Measurements from ENCODE around the gene MED12L.

MED12L gene

GRCh38 chr3:151462991-151463390 lies 377.5 kb downstream of the MED12L start:
- no peak for DNase-seq
- no peaks in the 10 kb centered on the region for H3K27me3 ChIP-seq (replicated peaks; ENCODE audit: control insufficient read depth, insufficient read depth, low read length, poor library complexity, severe bottlenecking)

GRCh38 chr3:151467069-151467468 lies 381.6 kb downstream of the MED12L start:
- no peak for DNase-seq
- H3K27me3 ChIP-seq (replicated peaks; ENCODE audit: control insufficient read depth, insufficient read depth, low read length, poor library complexity, severe bottlenecking) = no peaks in the 10 kb centered on the region
- no peaks in the 10 kb centered on the region for H3K4me1 ChIP-seq (ENCODE audit: control insufficient read depth, insufficient read depth, low read length, poor library complexity, severe bottlenecking)

More at GRCh38 chr3:151462991-151463390, 377.5 kb downstream of the MED12L start:
- H3K4me1 ChIP-seq (ENCODE audit: control insufficient read depth, insufficient read depth, low read length, poor library complexity, severe bottlenecking) = no peaks in the 10 kb centered on the region
- H3K4me3 ChIP-seq (ENCODE audit: insufficient read depth, low read depth, low read length, poor library complexity, severe bottlenecking) = no peak overlapping the region
- no peak overlapping the region for H3K27ac ChIP-seq (ENCODE audit: insufficient read depth, low read length, poor library complexity, severe bottlenecking)
- H3K9me3 ChIP-seq (ENCODE audit: control insufficient read depth, low read length) = no peaks in the 10 kb centered on the region
- no peaks in the 10 kb centered on the region for H3K36me3 ChIP-seq (ENCODE audit: control insufficient read depth, insufficient read depth, low read length)

GRCh38 chr3:151468284-151468917 lies 382.9 kb downstream of the MED12L start:
- Histone ChIP-seq H3K36me3 (ENCODE audit: control insufficient read depth, insufficient read depth, low read length) (no peaks in the 10 kb centered on the region), H3K4me1 (ENCODE audit: control insufficient read depth, insufficient read depth, low read length, poor library complexity, severe bottlenecking) (no peaks in the 10 kb centered on the region)
- DNase-seq = peak in 1 of 3 donors; percentile 11

More at GRCh38 chr3:151467069-151467468, 381.6 kb downstream of the MED12L start:
- Histone ChIP-seq H3K27ac (ENCODE audit: insufficient read depth, low read length, poor library complexity, severe bottlenecking) (no peak overlapping the region), H3K36me3 (ENCODE audit: control insufficient read depth, insufficient read depth, low read length) (no peaks in the 10 kb centered on the region), H3K4me3 (ENCODE audit: insufficient read depth, low read depth, low read length, poor library complexity, severe bottlenecking) (no peak overlapping the region), H3K9me3 (ENCODE audit: control insufficient read depth, low read length) (no peaks in the 10 kb centered on the region)

GRCh38 chr3:151476344-151477018 lies 391.0 kb downstream of the MED12L start:
- Histone ChIP-seq H3K36me3 (ENCODE audit: control insufficient read depth, insufficient read depth, low read length) (no peaks in the 10 kb centered on the region), H3K4me1 (ENCODE audit: control insufficient read depth, insufficient read depth, low read length, poor library complexity, severe bottlenecking) (no peaks in the 10 kb centered on the region)
- no peak for DNase-seq

More at GRCh38 chr3:151468284-151468917, 382.9 kb downstream of the MED12L start:
- H3K4me3 ChIP-seq (ENCODE audit: insufficient read depth, low read depth, low read length, poor library complexity, severe bottlenecking) = no peak overlapping the region
- H3K27ac ChIP-seq (ENCODE audit: insufficient read depth, low read length, poor library complexity, severe bottlenecking) = no peak overlapping the region
- H3K27me3 ChIP-seq (replicated peaks; ENCODE audit: control insufficient read depth, insufficient read depth, low read length, poor library complexity, severe bottlenecking) = no peaks in the 10 kb centered on the region
- H3K9me3 ChIP-seq (ENCODE audit: control insufficient read depth, low read length) = no peaks in the 10 kb centered on the region

GRCh38 chr3:151477591-151478334 lies 392.3 kb downstream of the MED12L start:
- no peaks in the 10 kb centered on the region for H3K4me1 ChIP-seq (ENCODE audit: control insufficient read depth, insufficient read depth, low read length, poor library complexity, severe bottlenecking)
- H3K9me3 ChIP-seq (ENCODE audit: control insufficient read depth, low read length) = no peaks in the 10 kb centered on the region
- DNase-seq = no peak
- no peak overlapping the region for H3K4me3 ChIP-seq (ENCODE audit: insufficient read depth, low read depth, low read length, poor library complexity, severe bottlenecking)
- no peaks in the 10 kb centered on the region for H3K27me3 ChIP-seq (replicated peaks; ENCODE audit: control insufficient read depth, insufficient read depth, low read length, poor library complexity, severe bottlenecking)
- H3K36me3 ChIP-seq (ENCODE audit: control insufficient read depth, insufficient read depth, low read length) = no peaks in the 10 kb centered on the region
- no peak overlapping the region for H3K27ac ChIP-seq (ENCODE audit: insufficient read depth, low read length, poor library complexity, severe bottlenecking)

More at GRCh38 chr3:151476344-151477018, 391.0 kb downstream of the MED12L start:
- Histone ChIP-seq H3K4me3 (ENCODE audit: insufficient read depth, low read depth, low read length, poor library complexity, severe bottlenecking) (no peak overlapping the region), H3K9me3 (ENCODE audit: control insufficient read depth, low read length) (no peaks in the 10 kb centered on the region), H3K27me3 (replicated peaks; ENCODE audit: control insufficient read depth, insufficient read depth, low read length, poor library complexity, severe bottlenecking) (no peaks in the 10 kb centered on the region), H3K27ac (ENCODE audit: insufficient read depth, low read length, poor library complexity, severe bottlenecking) (no peak overlapping the region)

- no peaks in the 10 kb centered on the region for H3K36me3 ChIP-seq (ENCODE audit: control insufficient read depth, insufficient read depth, low read length)
- no peak overlapping the region for H3K27ac ChIP-seq (ENCODE audit: insufficient read depth, low read length, poor library complexity, severe bottlenecking)
- no peak for DNase-seq
- H3K4me1 ChIP-seq (ENCODE audit: control insufficient read depth, insufficient read depth, low read length, poor library complexity, severe bottlenecking) = no peaks in the 10 kb centered on the region
- H3K4me3 ChIP-seq (ENCODE audit: insufficient read depth, low read depth, low read length, poor library complexity, severe bottlenecking) = no peak overlapping the region
- no peaks in the 10 kb centered on the region for H3K9me3 ChIP-seq (ENCODE audit: control insufficient read depth, low read length)
- no peaks in the 10 kb centered on the region for H3K27me3 ChIP-seq (replicated peaks; ENCODE audit: control insufficient read depth, insufficient read depth, low read length, poor library complexity, severe bottlenecking)
Measured at GRCh38 chr3:151478335-151478697, 392.9 kb downstream of the MED12L start.

- Histone ChIP-seq H3K27ac (ENCODE audit: insufficient read depth, low read length, poor library complexity, severe bottlenecking) (no peak overlapping the region), H3K27me3 (replicated peaks; ENCODE audit: control insufficient read depth, insufficient read depth, low read length, poor library complexity, severe bottlenecking) (no peaks in the 10 kb centered on the region), H3K4me3 (ENCODE audit: insufficient read depth, low read depth, low read length, poor library complexity, severe bottlenecking) (no peak overlapping the region), H3K36me3 (ENCODE audit: control insufficient read depth, insufficient read depth, low read length) (no peaks in the 10 kb centered on the region), H3K4me1 (ENCODE audit: control insufficient read depth, insufficient read depth, low read length, poor library complexity, severe bottlenecking) (no peaks in the 10 kb centered on the region), H3K9me3 (ENCODE audit: control insufficient read depth, low read length) (no peaks in the 10 kb centered on the region)
- no peak for DNase-seq
Measured at GRCh38 chr3:151479452-151479851, 394.0 kb downstream of the MED12L start.

- no peaks in the 10 kb centered on the region for H3K27me3 ChIP-seq (replicated peaks; ENCODE audit: control insufficient read depth, insufficient read depth, low read length, poor library complexity, severe bottlenecking)
- no peaks in the 10 kb centered on the region for H3K9me3 ChIP-seq (ENCODE audit: control insufficient read depth, low read length)
- H3K4me1 ChIP-seq (ENCODE audit: control insufficient read depth, insufficient read depth, low read length, poor library complexity, severe bottlenecking) = no peaks in the 10 kb centered on the region
- H3K36me3 ChIP-seq (ENCODE audit: control insufficient read depth, insufficient read depth, low read length) = no peaks in the 10 kb centered on the region
- no peak overlapping the region for H3K27ac ChIP-seq (ENCODE audit: insufficient read depth, low read length, poor library complexity, severe bottlenecking)
- H3K4me3 ChIP-seq (ENCODE audit: insufficient read depth, low read depth, low read length, poor library complexity, severe bottlenecking) = no peak overlapping the region
- no peak for DNase-seq
Measured at GRCh38 chr3:151480492-151480891, 395.0 kb downstream of the MED12L start.

GRCh38 chr3:151483488-151483887 lies 398.0 kb downstream of the MED12L start:
- Histone ChIP-seq H3K9me3 (ENCODE audit: control insufficient read depth, low read length) (no peaks in the 10 kb centered on the region), H3K27ac (ENCODE audit: insufficient read depth, low read length, poor library complexity, severe bottlenecking) (no peak overlapping the region), H3K27me3 (replicated peaks; ENCODE audit: control insufficient read depth, insufficient read depth, low read length, poor library complexity, severe bottlenecking) (no peaks in the 10 kb centered on the region), H3K36me3 (ENCODE audit: control insufficient read depth, insufficient read depth, low read length) (no peaks in the 10 kb centered on the region), H3K4me3 (ENCODE audit: insufficient read depth, low read depth, low read length, poor library complexity, severe bottlenecking) (no peak overlapping the region), H3K4me1 (ENCODE audit: control insufficient read depth, insufficient read depth, low read length, poor library complexity, severe bottlenecking) (no peaks in the 10 kb centered on the region)
- no peak for DNase-seq
